Thyroid gland (tissue), 4 donors: ENCODE data around the gene ASGR1. TPM values are rescaled to one million over a fixed set of nuclear protein-coding genes. Genes with fewer than 3 reads are reported as not detected.

Experiments
- DNase-seq, 2 donors: peaks; one replicate each; pipeline ENCODE4 v3.0.0-alpha.2; 2019
- H3K27ac ChIP-seq, 3 donors: fragments of 200-600 bp; sonication (generic); 1 replicate in 2 of 3; 2 replicates in 1 of 3; pipeline ENCODE4 v1.5.1; 2016 to 2019; ENCODE audit warnings: mild to moderate bottlenecking in 1 of 3, moderate library complexity in 1 of 3
- H3K27me3 ChIP-seq: fragments of 200-600 bp; sonication (generic); one replicate; pipeline ENCODE4 v1.5.1; 2019
- H3K36me3 ChIP-seq, 2 donors: fragments of 200-600 bp; sonication (generic); one replicate each; pipeline ENCODE4 v1.5.1; 2016 to 2019
- H3K4me1 ChIP-seq, 2 donors: fragments of 200-600 bp; sonication (generic); one replicate each; pipeline ENCODE4 v1.5.1; 2017 to 2019
- H3K4me3 ChIP-seq, 3 donors: fragments of 200-600 bp; sonication (generic); replicated peaks in 1 of 3; 1 replicate in 2 of 3; 2 replicates in 1 of 3; pipeline ENCODE4 v1.5.1; 2016; ENCODE audit warnings: mild to moderate bottlenecking in 1 of 3
- H3K9me3 ChIP-seq: fragments of 200-600 bp; sonication (generic); one replicate; pipeline ENCODE4 v1.5.1; 2017
- POLR2A ChIP-seq, 2 donors: fragments of 450-650 bp; IDR thresholded peaks; one replicate each; pipeline ENCODE4 v1.6.1; 2017; ENCODE audit warnings: antibody characterized with exemption in 2 of 2, mild to moderate bottlenecking in 2 of 2, moderate library complexity in 1 of 2
- WGBS, 2 donors: methylation state at CpG; one replicate each; pipeline ENCODE4 v1.1.5; 2017; 5-methylcytosine and 5-hydroxymethylcytosine counted together
- intact Hi-C: fragments of 100-400 bp; cut with DNase I; formaldehyde crosslinking; loops from one replicate; pipeline ENCODE4 v1.15.1; 2023
- total RNA-seq, 4 donors: library from RNA; depleted of rRNA; stranded (reverse); fragments of >200 nt; gene quantifications; one replicate each; pipeline ENCODE4 v1.2.3, GENCODE V29; 2016
- TF ChIP-seq, protein P1 (sequence below), 6 experiments: fragments of 200-600 bp in 3 of 6; fragments of 450-650 bp in 3 of 6; sonication (generic) in 3 of 6; IDR thresholded peaks; one replicate each; pipeline ENCODE4 v1.5.1; 2016 to 2019; ENCODE audit warnings: antibody characterized with exemption in 6 of 6, mild to moderate bottlenecking in 2 of 6, inconsistent platforms in 1 of 6, moderate library complexity in 1 of 6

ASGR1 gene
- total RNA-seq, 4 donors from 2014 or later, result 3.0 to 6.5 (median 3.3) TPM; not detected in 1

DNA sequence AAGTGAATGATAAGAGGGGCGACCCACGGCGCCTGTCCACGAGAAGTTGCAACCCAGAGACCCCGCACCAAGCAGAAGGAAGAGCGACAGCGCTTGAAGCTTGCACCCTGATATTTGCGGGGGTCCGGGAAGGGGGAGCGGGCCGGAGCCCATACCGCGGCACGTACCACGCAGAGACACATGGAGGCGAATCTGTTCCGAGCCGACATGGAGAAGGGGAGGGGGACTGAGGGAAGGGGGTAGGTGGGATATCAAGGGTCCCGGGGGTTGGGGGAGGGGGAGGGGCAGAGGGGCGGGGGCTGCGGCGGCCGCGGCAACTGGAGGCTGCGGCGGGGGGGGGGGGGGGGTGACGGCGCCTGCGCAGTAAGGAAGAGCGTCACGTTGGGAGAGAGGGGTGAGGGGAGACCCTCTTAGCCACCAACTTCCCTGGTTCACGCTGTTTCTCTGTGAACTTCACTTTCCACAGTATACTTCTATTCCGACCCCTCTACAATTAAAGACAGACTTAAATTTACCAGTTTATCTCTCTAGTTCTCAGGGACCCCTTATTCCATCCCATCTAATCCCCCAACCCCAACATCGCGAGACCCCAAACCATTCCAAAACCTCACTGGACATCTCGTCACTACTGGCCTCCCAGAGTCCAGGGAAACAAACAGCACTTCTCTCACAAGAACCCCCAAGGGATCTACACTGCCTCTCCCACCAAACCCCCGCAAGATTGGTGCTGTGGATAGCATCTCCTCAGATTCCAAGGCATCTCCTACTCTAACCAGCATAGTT, 32.5 kb upstream of the ASGR1 start:
- Histone ChIP-seq H3K27ac (no peak overlapping the region), H3K4me3 (no peak overlapping the region), H3K4me1 (peaks cover 13 to 35% of the 10 kb centered on the region in 2 donors), H3K36me3 (no peaks in the 10 kb centered on the region), H3K27me3 (no peaks in the 10 kb centered on the region), H3K9me3 (no peaks in the 10 kb centered on the region)
- WGBS, 2 donors, result 33 to 42% methylated on average over 27 to 35 of the region's 37 CpGs
- no peak for DNase-seq
- TF ChIP-seq, protein P1, sequence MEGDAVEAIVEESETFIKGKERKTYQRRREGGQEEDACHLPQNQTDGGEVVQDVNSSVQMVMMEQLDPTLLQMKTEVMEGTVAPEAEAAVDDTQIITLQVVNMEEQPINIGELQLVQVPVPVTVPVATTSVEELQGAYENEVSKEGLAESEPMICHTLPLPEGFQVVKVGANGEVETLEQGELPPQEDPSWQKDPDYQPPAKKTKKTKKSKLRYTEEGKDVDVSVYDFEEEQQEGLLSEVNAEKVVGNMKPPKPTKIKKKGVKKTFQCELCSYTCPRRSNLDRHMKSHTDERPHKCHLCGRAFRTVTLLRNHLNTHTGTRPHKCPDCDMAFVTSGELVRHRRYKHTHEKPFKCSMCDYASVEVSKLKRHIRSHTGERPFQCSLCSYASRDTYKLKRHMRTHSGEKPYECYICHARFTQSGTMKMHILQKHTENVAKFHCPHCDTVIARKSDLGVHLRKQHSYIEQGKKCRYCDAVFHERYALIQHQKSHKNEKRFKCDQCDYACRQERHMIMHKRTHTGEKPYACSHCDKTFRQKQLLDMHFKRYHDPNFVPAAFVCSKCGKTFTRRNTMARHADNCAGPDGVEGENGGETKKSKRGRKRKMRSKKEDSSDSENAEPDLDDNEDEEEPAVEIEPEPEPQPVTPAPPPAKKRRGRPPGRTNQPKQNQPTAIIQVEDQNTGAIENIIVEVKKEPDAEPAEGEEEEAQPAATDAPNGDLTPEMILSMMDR (IDR thresholded peaks at IDR 0.05), result no peak
- no peak for TF ChIP-seq POLR2A (IDR thresholded peaks at IDR 0.05)
- intact Hi-C loops, result no loop called here

DNA sequence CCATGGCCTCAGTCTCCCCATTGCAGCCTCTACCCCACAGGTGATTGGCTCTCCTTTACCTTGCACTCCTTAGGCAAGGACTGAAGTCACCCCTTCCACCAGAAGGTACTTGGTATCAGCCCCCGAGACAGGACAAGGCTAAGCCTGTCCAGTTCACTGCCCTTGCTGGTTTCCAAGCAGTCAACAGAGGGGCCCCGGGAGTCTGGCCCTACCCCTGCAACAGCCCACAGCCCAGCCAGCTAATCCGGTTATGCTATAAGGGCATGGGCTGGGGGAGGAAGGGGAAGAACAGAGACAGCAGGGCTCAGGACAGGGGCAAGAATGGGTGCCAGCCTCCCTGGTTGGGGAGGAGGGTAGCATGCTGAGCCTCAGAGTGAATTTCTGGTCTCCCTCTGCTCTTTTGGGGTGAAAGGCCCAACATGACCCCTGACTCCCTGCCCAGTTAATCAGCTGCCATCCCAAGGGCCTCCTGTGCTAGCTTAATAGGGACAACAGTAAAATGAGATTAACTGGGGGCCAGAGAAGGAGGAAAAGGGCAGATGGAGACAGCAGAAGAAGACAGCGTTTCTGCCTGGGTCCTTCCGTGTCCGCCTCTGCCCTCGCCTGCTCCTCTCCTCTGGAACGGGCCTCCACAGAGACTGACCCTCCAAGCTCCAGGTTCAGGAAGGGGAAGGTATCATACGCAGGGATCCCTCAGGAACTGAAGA, 29.7 kb upstream of the ASGR1 start:
- H3K36me3 ChIP-seq, result no peaks in the 10 kb centered on the region
- no peak for TF ChIP-seq POLR2A (IDR thresholded peaks at IDR 0.05)
- TF ChIP-seq, protein P1 (IDR thresholded peaks at IDR 0.05), result no peak
- no peaks in the 10 kb centered on the region for H3K27me3 ChIP-seq
- no peaks in the 10 kb centered on the region for H3K9me3 ChIP-seq
- no peak for DNase-seq
- H3K27ac ChIP-seq, result no peak overlapping the region
- H3K4me3 ChIP-seq, result no peak overlapping the region
- intact Hi-C loops, result no loop called here
- 81 to 88% methylated on average over 9 of the region's 9 CpGs for WGBS, 2 donors
- peaks cover 4 to 20% of the 10 kb centered on the region in 2 donors for H3K4me1 ChIP-seq

DNA sequence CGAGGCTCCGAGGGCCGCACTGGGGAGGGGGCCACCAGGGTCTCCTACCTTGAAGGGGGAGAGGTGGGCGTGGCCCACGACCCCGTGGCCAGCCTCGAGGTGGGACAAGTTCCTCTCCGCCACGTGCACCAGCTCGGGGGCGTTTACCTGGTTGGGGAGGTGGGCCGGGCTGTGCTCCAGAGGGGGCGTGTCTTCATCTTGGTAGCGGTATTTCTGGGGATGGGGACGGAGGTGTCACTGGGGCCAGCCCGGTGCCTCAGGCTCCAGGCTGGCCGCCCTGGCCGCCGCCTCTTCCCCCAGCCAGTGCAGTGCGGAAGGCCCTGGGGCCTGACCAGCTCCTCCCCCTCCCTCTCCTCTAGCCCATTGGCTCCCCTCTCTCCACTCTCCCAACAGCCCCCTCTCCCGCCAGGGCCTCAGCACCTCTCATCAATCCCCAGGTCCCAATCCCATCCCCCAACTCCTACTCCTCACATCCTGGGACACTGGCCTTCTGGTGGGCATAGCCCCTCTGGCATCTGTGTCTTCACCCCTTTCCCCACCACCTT, 28.9 kb upstream of the ASGR1 start:
- peaks cover 0 to 15% of the 10 kb centered on the region in 2 donors for H3K4me1 ChIP-seq
- peaks cover 0 to 2% of the 10 kb centered on the region in 2 donors for H3K36me3 ChIP-seq
- H3K27ac ChIP-seq, result no peak overlapping the region
- no peaks in the 10 kb centered on the region for H3K9me3 ChIP-seq
- intact Hi-C loops, result no loop called here
- TF ChIP-seq, protein P1 (IDR thresholded peaks at IDR 0.05), result no peak
- TF ChIP-seq POLR2A (IDR thresholded peaks at IDR 0.05), result no peak
- no peak for DNase-seq
- no peaks in the 10 kb centered on the region for H3K27me3 ChIP-seq
- 59 to 71% methylated on average over 13 to 20 of the region's 21 CpGs for WGBS, 2 donors
- no peak overlapping the region for H3K4me3 ChIP-seq

DNA sequence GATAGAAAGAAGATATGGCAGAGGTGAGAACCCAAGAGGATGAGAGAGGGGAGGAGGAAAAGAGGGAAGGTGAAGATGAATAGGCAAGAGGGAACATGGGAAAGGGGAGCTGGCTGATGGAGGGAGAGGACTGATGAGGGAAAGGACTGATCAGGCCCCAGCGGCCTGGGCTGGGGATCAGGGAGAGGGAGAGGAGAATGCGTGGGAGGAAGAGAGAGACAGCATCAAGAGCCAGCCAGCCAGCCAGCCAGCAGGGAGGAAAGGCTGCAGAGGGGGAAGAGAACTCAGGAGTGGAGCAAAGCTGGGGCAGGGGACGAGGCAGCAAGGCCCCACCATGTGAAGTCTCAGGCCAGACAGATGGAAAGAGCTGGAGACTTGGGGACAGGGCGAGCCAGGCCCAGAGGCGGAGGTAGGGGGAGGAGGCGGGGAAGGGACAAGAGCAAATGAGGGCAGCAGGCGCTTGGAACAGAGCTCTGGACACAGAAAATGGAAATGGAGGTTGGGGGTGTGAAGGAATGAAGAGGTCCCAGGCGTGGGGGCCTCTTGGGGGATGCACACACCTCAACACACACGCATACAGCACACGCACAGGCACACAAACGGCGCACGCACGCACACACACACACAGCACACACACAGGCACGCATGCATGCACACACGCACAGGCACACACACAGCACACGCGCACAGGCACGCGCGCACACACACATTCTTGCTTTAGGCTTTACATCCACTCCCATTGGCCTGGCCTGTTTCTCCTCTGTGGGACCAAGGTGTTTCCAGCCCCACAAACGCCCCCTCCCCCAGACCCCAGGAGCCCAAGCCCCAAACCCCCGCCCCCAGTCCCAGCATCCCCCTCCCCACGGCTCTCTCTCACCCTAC, 28.2 kb upstream of the ASGR1 start:
- 80 to 88% methylated on average over 24 of the region's 24 CpGs for WGBS, 2 donors
- no peak for DNase-seq
- TF ChIP-seq POLR2A (IDR thresholded peaks at IDR 0.05), result no peak
- TF ChIP-seq, protein P1 (IDR thresholded peaks at IDR 0.05), result no peak
- no peaks in the 10 kb centered on the region for H3K9me3 ChIP-seq
- intact Hi-C loops, result no loop called here
- H3K27me3 ChIP-seq, result no peaks in the 10 kb centered on the region
- H3K36me3 ChIP-seq, result peaks cover 3 to 6% of the 10 kb centered on the region in 2 donors
- H3K4me3 ChIP-seq, result no peak overlapping the region
- no peak overlapping the region for H3K27ac ChIP-seq
- peaks cover 0 to 15% of the 10 kb centered on the region in 2 donors for H3K4me1 ChIP-seq
